ENCODE measurements around the gene PLPPR5. TPM values are rescaled to one million over a fixed set of nuclear protein-coding genes. Genes with fewer than 3 reads are reported as not detected.

PLPPR5 gene
- total RNA-seq, 4 donors from 2014 or later: not detected

DNA sequence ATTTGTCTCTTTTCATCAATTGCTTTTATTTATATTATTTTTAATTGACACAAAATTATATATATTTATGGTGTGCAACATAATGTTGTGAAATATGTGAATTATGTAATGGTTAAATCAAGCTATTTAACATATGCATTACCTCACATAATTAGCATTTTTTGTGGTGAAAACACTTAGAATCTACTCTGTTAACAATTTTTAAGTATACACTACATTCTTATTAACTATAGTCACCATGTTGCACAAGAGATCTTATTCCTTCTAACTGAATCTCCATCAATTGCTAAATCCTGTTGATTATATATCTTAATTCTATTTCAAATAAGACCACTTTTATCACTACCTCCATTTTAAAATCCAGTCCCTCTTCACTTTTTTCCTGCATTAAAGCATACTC lies 42.5 kb downstream of the PLPPR5 start:
- Histone ChIP-seq H3K27ac (no peak overlapping the region), H3K9me3 (no peaks in the 10 kb centered on the region), H3K36me3 (no peaks in the 10 kb centered on the region), H3K4me1 (no peaks in the 10 kb centered on the region), H3K4me3 (no peak overlapping the region), H3K27me3 (no peaks in the 10 kb centered on the region)
- DNase-seq: no peak
- no peak for TF ChIP-seq POLR2A (IDR thresholded peaks at IDR 0.05)
- TF ChIP-seq, protein P1, sequence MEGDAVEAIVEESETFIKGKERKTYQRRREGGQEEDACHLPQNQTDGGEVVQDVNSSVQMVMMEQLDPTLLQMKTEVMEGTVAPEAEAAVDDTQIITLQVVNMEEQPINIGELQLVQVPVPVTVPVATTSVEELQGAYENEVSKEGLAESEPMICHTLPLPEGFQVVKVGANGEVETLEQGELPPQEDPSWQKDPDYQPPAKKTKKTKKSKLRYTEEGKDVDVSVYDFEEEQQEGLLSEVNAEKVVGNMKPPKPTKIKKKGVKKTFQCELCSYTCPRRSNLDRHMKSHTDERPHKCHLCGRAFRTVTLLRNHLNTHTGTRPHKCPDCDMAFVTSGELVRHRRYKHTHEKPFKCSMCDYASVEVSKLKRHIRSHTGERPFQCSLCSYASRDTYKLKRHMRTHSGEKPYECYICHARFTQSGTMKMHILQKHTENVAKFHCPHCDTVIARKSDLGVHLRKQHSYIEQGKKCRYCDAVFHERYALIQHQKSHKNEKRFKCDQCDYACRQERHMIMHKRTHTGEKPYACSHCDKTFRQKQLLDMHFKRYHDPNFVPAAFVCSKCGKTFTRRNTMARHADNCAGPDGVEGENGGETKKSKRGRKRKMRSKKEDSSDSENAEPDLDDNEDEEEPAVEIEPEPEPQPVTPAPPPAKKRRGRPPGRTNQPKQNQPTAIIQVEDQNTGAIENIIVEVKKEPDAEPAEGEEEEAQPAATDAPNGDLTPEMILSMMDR (IDR thresholded peaks at IDR 0.05): no peak
- intact Hi-C loops (cut with DNase I): no loop called here

DNA sequence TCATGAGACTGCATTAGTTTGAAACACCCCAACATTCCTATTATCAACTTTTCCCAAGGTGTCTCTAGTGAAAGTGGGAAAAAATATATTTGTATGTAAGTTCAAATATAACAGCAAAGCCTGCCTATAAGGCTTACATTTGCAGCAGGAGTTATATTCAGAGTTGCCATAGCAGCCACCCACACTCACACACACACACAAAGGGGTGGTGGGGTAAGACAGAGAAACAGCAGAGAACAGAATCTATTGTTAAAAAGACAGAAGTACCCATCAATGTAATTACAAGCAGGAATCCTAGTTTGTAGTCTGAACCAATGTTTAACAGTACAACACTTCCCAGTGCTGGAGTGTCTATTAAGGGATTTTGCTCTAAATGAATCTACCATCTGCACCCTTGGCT lies 55.0 kb downstream of the PLPPR5 start:
- H3K4me1 ChIP-seq: no peaks in the 10 kb centered on the region
- no peaks in the 10 kb centered on the region for H3K36me3 ChIP-seq
- no peaks in the 10 kb centered on the region for H3K27me3 ChIP-seq
- no peak overlapping the region for H3K4me3 ChIP-seq
- H3K9me3 ChIP-seq: no peaks in the 10 kb centered on the region
- intact Hi-C loops (cut with DNase I): no loop called here
- DNase-seq: no peak
- TF ChIP-seq, protein P1 (IDR thresholded peaks at IDR 0.05): no peak
- TF ChIP-seq POLR2A (IDR thresholded peaks at IDR 0.05): no peak
- H3K27ac ChIP-seq: no peak overlapping the region

DNA sequence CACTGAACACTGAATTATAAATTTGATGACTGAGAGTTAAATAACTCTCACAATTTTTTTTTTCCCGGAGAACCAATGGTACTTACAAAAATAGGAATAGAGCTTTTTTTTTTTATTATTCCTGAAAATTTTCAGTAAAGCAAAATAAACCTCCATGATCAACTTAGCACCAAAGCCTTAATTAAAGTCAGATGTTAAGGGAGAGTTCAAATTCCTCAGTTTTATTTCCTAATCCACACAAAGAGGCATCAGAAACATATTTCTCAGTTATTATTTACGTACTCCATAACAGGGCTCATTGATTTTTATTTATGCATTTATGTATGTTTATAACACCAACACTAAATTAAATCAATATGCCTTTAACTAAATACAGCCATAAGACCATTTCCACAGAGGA lies 55.5 kb downstream of the PLPPR5 start:
- H3K27me3 ChIP-seq: no peaks in the 10 kb centered on the region
- TF ChIP-seq, protein P1 (IDR thresholded peaks at IDR 0.05): no peak
- no peak for TF ChIP-seq POLR2A (IDR thresholded peaks at IDR 0.05)

DNA sequence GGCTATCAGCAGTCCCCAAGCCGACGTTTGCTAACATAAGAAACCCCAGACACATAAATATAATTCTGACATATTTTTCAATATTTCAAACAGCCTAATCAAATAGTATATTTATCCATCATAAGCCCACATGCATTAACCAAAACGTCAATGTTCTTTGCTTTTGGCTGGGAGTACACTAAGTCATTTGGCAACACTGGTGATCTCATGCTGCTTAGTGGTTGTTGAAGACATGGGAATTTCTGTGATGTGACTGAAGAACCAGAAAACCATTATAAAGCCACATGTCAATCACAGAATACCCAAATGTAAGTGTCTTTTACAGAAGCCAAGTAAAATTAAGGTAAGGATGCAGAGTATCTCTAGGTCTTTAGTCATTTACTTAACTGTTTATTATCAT lies 57.6 kb downstream of the PLPPR5 start:
- Histone ChIP-seq H3K27me3 (no peaks in the 10 kb centered on the region), H3K36me3 (no peaks in the 10 kb centered on the region), H3K27ac (no peak overlapping the region), H3K4me1 (no peaks in the 10 kb centered on the region), H3K4me3 (no peak overlapping the region), H3K9me3 (no peaks in the 10 kb centered on the region)
- no peak for DNase-seq
- intact Hi-C loops (cut with DNase I): no loop called here
- 57 to 59% methylated on average over 3 of the region's 3 CpGs for WGBS, 2 donors
- TF ChIP-seq, protein P1 (IDR thresholded peaks at IDR 0.05): no peak
- TF ChIP-seq POLR2A (IDR thresholded peaks at IDR 0.05): no peak

More for the DNA sequence above, 55.5 kb downstream of the PLPPR5 start:
- no peak overlapping the region for H3K27ac ChIP-seq
- H3K9me3 ChIP-seq: no peaks in the 10 kb centered on the region
- WGBS, 2 donors: 29 to 78% methylated on average over 2 of the region's 2 CpGs
- no peaks in the 10 kb centered on the region for H3K4me1 ChIP-seq
- H3K4me3 ChIP-seq: no peak overlapping the region
- no peak for DNase-seq
- no peaks in the 10 kb centered on the region for H3K36me3 ChIP-seq
- intact Hi-C loops (cut with DNase I): no loop called here

DNA sequence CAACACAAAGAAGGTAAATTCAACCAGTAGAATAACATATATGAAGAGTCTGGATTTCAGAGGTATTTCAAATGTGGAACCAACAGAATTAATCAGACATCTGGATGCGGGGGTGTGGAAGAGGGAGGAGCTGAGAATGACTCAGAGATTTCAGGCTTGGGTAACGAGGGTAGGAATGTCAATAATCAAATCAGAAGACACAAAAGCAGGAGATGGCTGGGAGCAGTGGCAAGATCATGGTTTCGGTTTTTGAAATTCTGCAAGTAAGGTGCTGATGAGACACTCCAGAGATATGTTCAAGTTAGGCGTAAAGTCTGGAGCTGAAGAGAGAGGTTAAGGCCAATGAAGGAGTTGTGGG lies 64.0 kb downstream of the PLPPR5 start:
- no peaks in the 10 kb centered on the region for H3K36me3 ChIP-seq
- no peaks in the 10 kb centered on the region for H3K4me1 ChIP-seq
- H3K4me3 ChIP-seq: no peak overlapping the region
- H3K27ac ChIP-seq: no peak overlapping the region
- intact Hi-C loops (cut with DNase I): no loop called here
- TF ChIP-seq, protein P1 (IDR thresholded peaks at IDR 0.05): no peak
- no peak for TF ChIP-seq POLR2A (IDR thresholded peaks at IDR 0.05)
- no peaks in the 10 kb centered on the region for H3K9me3 ChIP-seq
- no peak for DNase-seq
- 51 to 58% methylated on average over 4 of the region's 4 CpGs for WGBS, 2 donors
- H3K27me3 ChIP-seq: no peaks in the 10 kb centered on the region
